GM03348 (cell line): Measurements from ENCODE around the gene EMX2.
"Not testable (repeated sequence)": the region's sequence is repeated elsewhere in the genome, so short reads cannot be mapped to it uniquely, and the experiment has no call there.

Experiments
- DNase-seq: peaks from one replicate; pipeline ENCODE4 v3.0.0; 2012; ENCODE audit warnings: low spot score

EMX2 gene

GRCh38 chr10:117560942-117561341 is 18.4 kb downstream of the EMX2 start:
- no peak for DNase-seq

- DNase-seq = no peak
These were observed 19.7 kb downstream of the EMX2 start for GRCh38 chr10:117562220-117562619.

- DNase-seq = no peak
These were observed 20.6 kb downstream of the EMX2 start for GRCh38 chr10:117562896-117563737.

GRCh38 chr10:117563780-117564179 is 21.2 kb downstream of the EMX2 start:
- no peak for DNase-seq

GRCh38 chr10:117565068-117565467 is 22.5 kb downstream of the EMX2 start:
- no peak for DNase-seq

GRCh38 chr10:117568334-117568733 is 25.8 kb downstream of the EMX2 start:
- peak; percentile 72 for DNase-seq

GRCh38 chr10:117569610-117570390 is 27.3 kb downstream of the EMX2 start:
- no peak for DNase-seq

GRCh38 chr10:117570880-117571279 is 28.3 kb downstream of the EMX2 start:
- no peak for DNase-seq

- DNase-seq = no peak
These were observed 32.1 kb downstream of the EMX2 start for GRCh38 chr10:117574498-117575146.

GRCh38 chr10:117578490-117578889 is 35.9 kb downstream of the EMX2 start:
- no peak for DNase-seq

- no peak for DNase-seq
These were observed 36.5 kb downstream of the EMX2 start for GRCh38 chr10:117578999-117579590.

GRCh38 chr10:117581961-117582360 is 39.4 kb downstream of the EMX2 start:
- DNase-seq = no peak

GRCh38 chr10:117584831-117585230 is 42.3 kb downstream of the EMX2 start:
- not testable (repeated sequence) for DNase-seq

- DNase-seq = no peak
These were observed 44.5 kb downstream of the EMX2 start for GRCh38 chr10:117587036-117587435.

- no peak for DNase-seq
These were observed 47.7 kb downstream of the EMX2 start for GRCh38 chr10:117590101-117590875.

- DNase-seq = no peak
These were observed 48.5 kb downstream of the EMX2 start for GRCh38 chr10:117591043-117591442.

GRCh38 chr10:117594722-117595121 is 52.2 kb downstream of the EMX2 start:
- DNase-seq = no peak

GRCh38 chr10:117596706-117597105 is 54.2 kb downstream of the EMX2 start:
- DNase-seq = no peak

GRCh38 chr10:117597216-117597615 is 54.7 kb downstream of the EMX2 start:
- peak; percentile 50 for DNase-seq
